GM12875 (cell line): ENCODE data around the gene GSKIP.

Source experiments
- H3K4me3 ChIP-seq: one replicate; pipeline ENCODE4 v1.5.1; 2011; ENCODE audit warnings: low read depth, low read length, control low read depth
- CTCF ChIP-seq: IDR thresholded peaks from 2 replicates; pipeline ENCODE4 v1.5.1; 2011; ENCODE audit warnings: low read depth, mild to moderate bottlenecking, control low read depth, inconsistent platforms, low read length, moderate library complexity, borderline replicate concordance; ENCODE audit not compliant: insufficient read depth

Gene GSKIP

GRCh38 chr14:96376093-96376492 is 12.8 kb downstream of the GSKIP start:
- H3K4me3 ChIP-seq: no peak overlapping the region
- TF ChIP-seq CTCF: no peak

- no peak for TF ChIP-seq CTCF
- H3K4me3 ChIP-seq: no peak overlapping the region
Measured at GRCh38 chr14:96380735-96381134, 17.4 kb downstream of the GSKIP start.

- H3K4me3 ChIP-seq: no peak overlapping the region
- no peak for TF ChIP-seq CTCF
Measured at GRCh38 chr14:96383445-96383844, 20.1 kb downstream of the GSKIP start.

GRCh38 chr14:96384053-96384452 is 20.7 kb downstream of the GSKIP start:
- no peak overlapping the region for H3K4me3 ChIP-seq
- TF ChIP-seq CTCF: no peak

- TF ChIP-seq CTCF: no peak
- H3K4me3 ChIP-seq: no peak overlapping the region
Measured at GRCh38 chr14:96384740-96385139, 21.4 kb downstream of the GSKIP start.

- no peak overlapping the region for H3K4me3 ChIP-seq
- no peak for TF ChIP-seq CTCF
Measured at GRCh38 chr14:96385385-96385784, 22.1 kb downstream of the GSKIP start.

GRCh38 chr14:96390965-96391292 is 27.6 kb downstream of the GSKIP start:
- no peak for TF ChIP-seq CTCF
- peak overlapping the region; percentile 83 for H3K4me3 ChIP-seq
